ENCODE results near the gene THUMPD3. TPM values are rescaled to one million over a fixed set of nuclear protein-coding genes. Genes with fewer than 3 reads are reported as not detected.

THUMPD3 gene
- total RNA-seq, 3 donors from 2014 or later = 22.2 to 36.4 (median 25.2) TPM

DNA sequence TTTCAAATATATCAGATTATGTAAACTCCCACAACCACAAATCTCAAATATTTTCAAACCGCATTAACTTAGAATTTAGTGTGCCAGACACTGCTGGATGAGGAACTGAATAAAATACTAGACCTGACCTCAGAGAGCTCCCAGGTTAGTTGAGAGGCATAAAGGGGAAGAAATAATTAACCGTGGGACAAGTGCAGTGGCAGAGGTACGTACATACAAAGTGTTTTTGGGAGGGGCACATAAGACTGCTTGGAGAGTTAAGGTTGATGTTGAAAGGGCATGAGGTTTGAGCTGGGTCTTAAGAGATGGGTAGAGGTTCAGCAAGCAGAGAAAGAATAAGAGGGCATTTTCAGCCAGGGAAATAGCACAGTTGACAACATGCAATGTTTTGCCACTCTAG lies 17.2 kb downstream of the THUMPD3 start:
- Histone ChIP-seq H3K4me1 (no peaks in the 10 kb centered on the region), H3K27ac (no peak overlapping the region), H3K4me3 (no peak overlapping the region), H3K9me3 (no peaks in the 10 kb centered on the region), H3K36me3 (peaks cover 4% of the 10 kb centered on the region), H3K27me3 (no peaks in the 10 kb centered on the region)
- intact Hi-C loops (cut with DNase I; ENCODE audit: low total_unique reads) = no loop called here
- no peak for TF ChIP-seq POLR2AphosphoS5 (IDR thresholded peaks at IDR 0.05)
- TF ChIP-seq, protein P1, sequence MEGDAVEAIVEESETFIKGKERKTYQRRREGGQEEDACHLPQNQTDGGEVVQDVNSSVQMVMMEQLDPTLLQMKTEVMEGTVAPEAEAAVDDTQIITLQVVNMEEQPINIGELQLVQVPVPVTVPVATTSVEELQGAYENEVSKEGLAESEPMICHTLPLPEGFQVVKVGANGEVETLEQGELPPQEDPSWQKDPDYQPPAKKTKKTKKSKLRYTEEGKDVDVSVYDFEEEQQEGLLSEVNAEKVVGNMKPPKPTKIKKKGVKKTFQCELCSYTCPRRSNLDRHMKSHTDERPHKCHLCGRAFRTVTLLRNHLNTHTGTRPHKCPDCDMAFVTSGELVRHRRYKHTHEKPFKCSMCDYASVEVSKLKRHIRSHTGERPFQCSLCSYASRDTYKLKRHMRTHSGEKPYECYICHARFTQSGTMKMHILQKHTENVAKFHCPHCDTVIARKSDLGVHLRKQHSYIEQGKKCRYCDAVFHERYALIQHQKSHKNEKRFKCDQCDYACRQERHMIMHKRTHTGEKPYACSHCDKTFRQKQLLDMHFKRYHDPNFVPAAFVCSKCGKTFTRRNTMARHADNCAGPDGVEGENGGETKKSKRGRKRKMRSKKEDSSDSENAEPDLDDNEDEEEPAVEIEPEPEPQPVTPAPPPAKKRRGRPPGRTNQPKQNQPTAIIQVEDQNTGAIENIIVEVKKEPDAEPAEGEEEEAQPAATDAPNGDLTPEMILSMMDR (IDR thresholded peaks at IDR 0.05) = no peak
- no peak for DNase-seq (ENCODE audit: low spot score in 2 of 2)

DNA sequence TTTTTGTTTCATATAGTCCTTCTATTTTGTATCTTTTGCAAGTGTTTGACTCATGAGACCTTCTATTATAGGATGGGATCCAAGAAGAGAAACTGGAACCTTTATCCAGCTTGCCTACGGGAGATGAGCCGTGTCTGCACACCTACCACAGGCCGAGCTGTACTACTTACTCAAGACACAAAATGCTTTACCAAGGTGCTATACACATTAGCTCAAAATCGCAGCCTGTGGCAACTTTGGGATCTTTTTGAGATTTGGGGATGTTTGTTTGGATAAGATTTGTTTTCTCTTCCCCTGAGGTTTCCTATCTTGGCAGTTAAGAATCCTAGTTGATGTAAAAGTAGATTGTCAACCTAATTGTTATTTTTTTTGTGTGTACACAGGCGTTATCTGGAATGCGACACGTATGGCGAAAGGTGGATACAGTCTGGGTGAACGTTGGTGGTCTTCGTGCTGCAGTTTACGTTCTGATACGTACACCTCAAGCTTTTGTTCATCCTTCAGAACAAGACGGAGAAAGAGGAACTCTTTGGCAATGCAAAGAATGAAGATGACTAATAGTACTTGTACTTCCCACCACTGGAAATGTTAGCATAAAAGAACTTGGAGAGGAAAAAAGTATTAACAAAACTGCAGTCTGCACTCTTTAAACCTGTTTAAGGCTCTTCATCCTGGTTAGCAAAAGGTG lies 21.4 kb downstream of the THUMPD3 start:
- no peaks in the 10 kb centered on the region for H3K9me3 ChIP-seq
- H3K27ac ChIP-seq = no peak overlapping the region
- H3K36me3 ChIP-seq = peaks cover 4% of the 10 kb centered on the region
- no peaks in the 10 kb centered on the region for H3K4me1 ChIP-seq
- H3K4me3 ChIP-seq = no peak overlapping the region
- no peak for DNase-seq (ENCODE audit: low spot score in 2 of 2)
- intact Hi-C loops (cut with DNase I; ENCODE audit: low total_unique reads) = no loop called here
- no peaks in the 10 kb centered on the region for H3K27me3 ChIP-seq
- TF ChIP-seq POLR2A (IDR thresholded peaks at IDR 0.05) = no peak
- TF ChIP-seq, protein P1 (IDR thresholded peaks at IDR 0.05) = no peak
- no peak for TF ChIP-seq POLR2AphosphoS5 (IDR thresholded peaks at IDR 0.05)

DNA sequence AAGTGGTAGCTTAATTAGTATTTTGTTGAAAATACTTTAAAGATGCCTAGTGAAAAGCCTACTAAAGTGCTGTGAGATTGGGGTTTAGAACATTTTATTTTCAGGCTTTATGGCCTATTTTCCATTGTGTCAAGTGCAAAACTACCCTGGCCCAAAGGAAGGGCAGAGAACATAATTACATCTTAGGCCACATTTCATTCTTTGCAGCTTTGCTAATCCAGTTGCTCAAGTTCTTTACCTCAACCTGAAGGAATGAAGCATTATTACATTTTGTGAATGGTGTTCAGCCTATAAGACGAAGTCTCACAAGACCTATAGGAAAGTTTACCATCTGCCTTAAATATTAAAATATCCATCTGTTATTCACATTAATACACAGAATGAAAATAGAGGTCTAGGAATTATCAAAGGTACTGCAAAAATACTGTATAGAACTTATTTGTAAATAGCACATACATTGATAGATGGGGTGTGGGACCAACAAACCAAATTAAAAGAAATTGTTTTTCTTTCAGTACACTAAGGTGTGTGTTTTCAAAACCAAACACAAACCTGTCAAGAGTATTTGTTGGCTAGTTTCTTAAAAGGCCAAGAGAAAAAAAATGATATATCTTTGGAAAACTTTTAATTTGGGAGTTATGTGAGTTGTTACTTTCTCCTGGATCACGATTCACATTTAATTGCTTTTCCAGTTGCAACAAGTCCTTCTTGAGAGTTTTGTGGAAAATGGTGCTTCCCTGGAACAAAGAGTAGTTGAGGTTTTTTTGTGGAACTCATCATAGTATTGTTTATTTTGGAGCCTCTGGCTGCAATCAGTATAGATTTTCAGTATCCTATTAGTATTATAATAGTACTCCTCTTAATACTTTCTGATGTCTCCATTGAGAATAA lies 22.6 kb downstream of the THUMPD3 start:
- Histone ChIP-seq H3K36me3 (peaks cover 4% of the 10 kb centered on the region), H3K27me3 (no peaks in the 10 kb centered on the region), H3K27ac (peak overlapping the region in 1 of 2 donors; percentile 22), H3K4me3 (no peak overlapping the region), H3K4me1 (no peaks in the 10 kb centered on the region), H3K9me3 (no peaks in the 10 kb centered on the region)
- intact Hi-C loops (cut with DNase I; ENCODE audit: low total_unique reads) = no loop called here
- DNase-seq (ENCODE audit: low spot score in 2 of 2) = no peak
- TF ChIP-seq POLR2A (IDR thresholded peaks at IDR 0.05) (no peak), POLR2AphosphoS5 (IDR thresholded peaks at IDR 0.05) (no peak)
- TF ChIP-seq, protein P1 (IDR thresholded peaks at IDR 0.05) = no peak

DNA sequence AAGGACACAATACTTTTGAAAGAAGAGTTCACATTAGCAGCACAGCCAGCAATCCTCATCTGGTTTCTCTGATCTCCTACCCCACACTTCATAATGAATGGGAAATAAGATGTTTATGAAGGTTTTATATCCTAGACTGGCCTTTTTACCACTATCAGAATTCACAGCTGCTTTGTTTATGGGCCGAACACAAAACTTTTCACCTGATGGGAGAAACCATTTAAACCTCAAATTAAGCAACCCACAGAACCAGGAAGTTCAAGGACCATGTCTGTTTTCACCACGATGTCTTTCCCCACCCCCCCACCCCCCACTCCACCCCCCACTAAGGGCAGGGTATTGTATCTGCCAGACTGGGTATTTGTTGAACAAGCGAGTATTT lies 23.2 kb downstream of the THUMPD3 start:
- Histone ChIP-seq H3K27ac (peak overlapping the region; percentile 8 to 22), H3K9me3 (no peaks in the 10 kb centered on the region), H3K36me3 (peaks cover 4% of the 10 kb centered on the region), H3K27me3 (no peaks in the 10 kb centered on the region), H3K4me1 (no peaks in the 10 kb centered on the region), H3K4me3 (no peak overlapping the region)
- intact Hi-C loops (cut with DNase I; ENCODE audit: low total_unique reads) = no loop called here
- TF ChIP-seq POLR2A (IDR thresholded peaks at IDR 0.05) = no peak
- TF ChIP-seq POLR2AphosphoS5 (IDR thresholded peaks at IDR 0.05) = no peak
- TF ChIP-seq, protein P1 (IDR thresholded peaks at IDR 0.05) = no peak
- DNase-seq (ENCODE audit: low spot score in 2 of 2) = no peak

All from breast epithelium (tissue), 4 donors.